ENCODE data around the gene NRARP. TPM values are rescaled to one million over a fixed set of nuclear protein-coding genes. Genes with fewer than 3 reads are reported as not detected.

The NRARP gene
- total RNA-seq, 1 experiment from 2014 or later: 16.9 TPM

GRCh38 chr9:137296670-137297664, 5.1 kb downstream of the NRARP start:
- no peaks in the 10 kb centered on the region for H3K36me3 ChIP-seq (ENCODE audit: control insufficient read depth, insufficient read depth, low read length)
- BruUV-seq (replicated peaks): no TSS peak
- peaks cover 30% of the 10 kb centered on the region for H3K4me1 ChIP-seq (ENCODE audit: control insufficient read depth, insufficient read depth, low read length)
- ChIA-PET CTCF (interaction anchor here (0.6 to 0.7 kb wide), 3 partner anchors 12 to 111 kb away, joined by 3 to 5 read pairs (median 5); no protein-coding TSS in a partner anchor), POLR2A (no interaction called here)
- peak overlapping the region in 1 of 2 experiments; percentile 36; a peak in 2 of 4 replicates for H3K4me3 ChIP-seq (ENCODE audit: low read depth in 2 of 2, low read length in 2 of 2)
- intact Hi-C loops (cut with micrococcal nuclease; ENCODE audit: unreplicated experiment) (loop anchor here (10.0 kb wide), 1 partner anchor 128 kb away; the partner anchor contains the start of genes EXD3 and NOXA1), in situ Hi-C loops (cut with HindIII; ENCODE audit: low pct_unique_long_range_greater_than_20kb, low sequenced_read_pairs) (no loop called here)
- H3K9me3 ChIP-seq (ENCODE audit: control insufficient read depth, insufficient read depth, low read depth, low read length): no peaks in the 10 kb centered on the region
- TF ChIP-seq CTCF (IDR thresholded peaks at IDR 0.05) (no peak), TCF7L2 (IDR thresholded peaks at IDR 0.05; ENCODE audit: low read depth, low read length) (no peak)
- DNase-seq (ENCODE audit: low read depth, low spot score) (no peak), ATAC-seq (peak; percentile 14; the same call in 1 of the 2 replicates)
- peak overlapping the region; percentile 87 for H3K27ac ChIP-seq (ENCODE audit: low read length)
- no peaks in the 10 kb centered on the region for H3K27me3 ChIP-seq (ENCODE audit: control insufficient read depth, insufficient read depth, low read length)

GRCh38 chr9:137295849-137296669, 6.0 kb downstream of the NRARP start:
- TF ChIP-seq REST (IDR thresholded peaks at IDR 0.05; ENCODE audit: insufficient read depth in 1 of 2, low read depth in 2 of 2, low read length in 1 of 2) (no peak), POLR2AphosphoS5 (IDR thresholded peaks at IDR 0.05; ENCODE audit: low read depth, low read length) (no peak), CTCF (IDR thresholded peaks at IDR 0.05) (no peak), TCF7L2 (IDR thresholded peaks at IDR 0.05; ENCODE audit: low read depth, low read length) (no peak), SIN3A (IDR thresholded peaks at IDR 0.05; ENCODE audit: borderline replicate concordance, insufficient read depth, low read depth, low read length) (no peak)
- in situ Hi-C loops (cut with HindIII; ENCODE audit: low pct_unique_long_range_greater_than_20kb, low sequenced_read_pairs) (no loop called here), intact Hi-C loops (cut with micrococcal nuclease; ENCODE audit: unreplicated experiment) (loop anchor here (10.0 kb wide), 1 partner anchor 129 kb away; the partner anchor contains the start of genes EXD3 and NOXA1)
- Histone ChIP-seq H3K27ac (ENCODE audit: low read length) (peak overlapping the region; percentile 70), H3K36me3 (ENCODE audit: control insufficient read depth, insufficient read depth, low read length) (no peaks in the 10 kb centered on the region), H3K4me1 (ENCODE audit: control insufficient read depth, insufficient read depth, low read length) (peaks cover 30% of the 10 kb centered on the region), H3K4me3 (ENCODE audit: low read depth in 2 of 2, low read length in 2 of 2) (peak overlapping the region; percentile 36), H3K9me3 (ENCODE audit: control insufficient read depth, insufficient read depth, low read depth, low read length) (no peaks in the 10 kb centered on the region), H3K27me3 (ENCODE audit: control insufficient read depth, insufficient read depth, low read length) (no peaks in the 10 kb centered on the region)
- no peak for DNase-seq (ENCODE audit: low read depth, low spot score)
- ChIA-PET CTCF (interaction anchor here (0.7 kb wide), 1 partner anchor 11 kb away, joined by 5 read pairs; no protein-coding TSS in a partner anchor), POLR2A (no interaction called here)
- peak; percentile 7 for ATAC-seq
- no TSS peak for BruUV-seq (replicated peaks)
